Ishikawa (cell line): Measurements from ENCODE around the gene TM2D1.

ENCODE experiments used
- CEBPB ChIP-seq: IDR thresholded peaks from 2 replicates; pipeline ENCODE4 v1.6.1; 2012
- CREB1 ChIP-seq: IDR thresholded peaks from 2 replicates; pipeline ENCODE4 v1.6.1; 2012; ENCODE audit warnings: low read depth
- EGR1 ChIP-seq: IDR thresholded peaks from 2 replicates; pipeline ENCODE4 v1.6.1; 2012
- EP300 ChIP-seq: IDR thresholded peaks from 2 replicates; pipeline ENCODE4 v1.6.1; 2012; ENCODE audit warnings: borderline replicate concordance
- FOXM1 ChIP-seq: IDR thresholded peaks from 2 replicates; pipeline ENCODE4 v1.6.1; 2012; ENCODE audit warnings: low read depth, borderline replicate concordance
- NFIC ChIP-seq: IDR thresholded peaks from 2 replicates; pipeline ENCODE4 v1.6.1; 2012
- RAD21 ChIP-seq: IDR thresholded peaks from 2 replicates; pipeline ENCODE4 v1.6.1; 2012; ENCODE audit warnings: low read depth
- TAF1 ChIP-seq: IDR thresholded peaks from 2 replicates; pipeline ENCODE4 v1.6.1; 2012; ENCODE audit warnings: low read depth, mild to moderate bottlenecking
- TCF12 ChIP-seq: IDR thresholded peaks from 2 replicates; pipeline ENCODE4 v1.6.1; 2012; ENCODE audit warnings: low read depth
- TEAD4 ChIP-seq: IDR thresholded peaks from 2 replicates; pipeline ENCODE4 v1.6.1; 2012
- YY1 ChIP-seq: IDR thresholded peaks from 2 replicates; pipeline ENCODE4 v1.6.1; 2012; ENCODE audit warnings: low read depth
- ZBTB7A ChIP-seq: IDR thresholded peaks from 2 replicates; pipeline ENCODE4 v1.6.1; 2012; ENCODE audit warnings: low read depth
- TF ChIP-seq, protein P1 (sequence below): IDR thresholded peaks from 2 replicates; pipeline ENCODE4 v1.6.1; 2012
- TF ChIP-seq, protein P2 (sequence below): IDR thresholded peaks from 2 replicates; pipeline ENCODE4 v1.6.1; 2012
- TF ChIP-seq, protein P3 (sequence below): IDR thresholded peaks from 2 replicates; pipeline ENCODE4 v1.6.1; 2012; ENCODE audit warnings: low read depth, mild to moderate bottlenecking

TM2D1 gene

DNA sequence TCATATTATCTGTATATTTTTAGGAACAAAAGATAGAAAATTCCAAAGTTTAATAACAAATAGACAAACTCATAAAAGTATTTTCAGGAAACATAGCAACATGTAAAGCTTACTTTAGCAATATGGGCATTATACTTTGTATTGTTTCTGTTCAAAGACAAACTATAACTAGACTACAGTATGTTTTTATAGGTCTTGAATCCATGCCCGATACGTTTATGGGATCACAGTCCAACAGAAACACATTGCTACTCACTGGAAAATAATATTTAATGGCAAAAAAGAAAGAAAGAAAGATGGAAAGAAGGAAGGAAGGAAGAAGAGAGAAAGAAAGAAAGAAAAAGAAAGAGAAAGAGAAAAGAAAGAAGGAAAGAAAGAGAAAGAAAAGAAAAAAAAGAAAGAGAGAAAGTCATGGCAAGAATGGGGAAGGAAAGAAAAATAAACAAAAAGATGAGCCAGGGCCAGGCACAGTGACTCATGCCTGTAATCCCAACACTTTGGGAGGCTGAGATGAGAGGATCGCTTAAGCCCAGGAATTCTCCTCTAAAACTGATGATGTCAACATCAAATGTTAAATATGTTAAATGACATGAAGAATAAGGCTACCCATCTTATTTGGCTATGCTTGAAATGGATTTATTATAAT is 32.7 kb downstream of the TM2D1 start:
- TF ChIP-seq CREB1 (no peak), FOXM1 (no peak)

DNA sequence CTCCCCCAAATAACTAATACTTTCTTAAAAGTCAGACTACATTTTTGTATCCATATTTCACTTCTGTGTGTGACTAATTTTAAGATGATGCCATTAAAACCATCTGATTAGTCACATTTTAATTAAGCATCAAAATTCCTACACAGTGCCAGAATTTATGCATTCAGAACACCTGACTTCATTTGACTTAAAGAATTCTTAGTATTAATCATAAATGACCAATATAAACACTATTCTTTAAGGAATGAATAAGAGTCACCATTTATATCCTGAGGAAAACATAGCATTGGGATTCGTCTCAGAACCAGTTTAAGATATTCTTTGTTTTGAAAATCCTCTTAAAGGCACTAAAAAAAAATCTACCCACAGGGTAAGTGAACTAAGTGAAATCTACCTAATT is 37.0 kb downstream of the TM2D1 start:
- no peak for TF ChIP-seq ZBTB7A
- TF ChIP-seq NFIC: no peak
- no peak for TF ChIP-seq EGR1
- TF ChIP-seq TAF1: no peak
- TF ChIP-seq, protein P1, sequence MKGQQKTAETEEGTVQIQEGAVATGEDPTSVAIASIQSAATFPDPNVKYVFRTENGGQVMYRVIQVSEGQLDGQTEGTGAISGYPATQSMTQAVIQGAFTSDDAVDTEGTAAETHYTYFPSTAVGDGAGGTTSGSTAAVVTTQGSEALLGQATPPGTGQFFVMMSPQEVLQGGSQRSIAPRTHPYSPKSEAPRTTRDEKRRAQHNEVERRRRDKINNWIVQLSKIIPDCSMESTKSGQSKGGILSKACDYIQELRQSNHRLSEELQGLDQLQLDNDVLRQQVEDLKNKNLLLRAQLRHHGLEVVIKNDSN: no peak
- no peak for TF ChIP-seq CEBPB

DNA sequence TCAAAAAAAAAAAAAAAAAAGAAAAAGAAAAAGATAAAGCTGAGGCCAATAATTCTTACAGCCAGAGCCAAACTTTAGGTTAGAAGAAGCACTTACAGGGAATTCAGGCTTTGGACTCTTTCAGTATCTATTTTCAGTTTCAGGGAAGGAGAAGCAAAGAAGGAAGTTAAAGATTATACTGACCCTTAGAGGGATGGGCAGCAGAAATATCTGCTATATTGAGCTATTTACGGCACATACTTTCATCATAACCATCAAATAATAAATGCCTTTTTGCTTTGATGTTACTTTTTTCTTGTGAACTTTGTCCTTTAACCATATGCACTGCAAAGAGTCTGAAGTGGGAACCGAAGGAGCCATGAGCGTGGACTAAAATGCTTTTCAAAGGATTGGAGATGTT is 42.0 kb downstream of the TM2D1 start:
- TF ChIP-seq NFIC: no peak
- TF ChIP-seq, protein P2, sequence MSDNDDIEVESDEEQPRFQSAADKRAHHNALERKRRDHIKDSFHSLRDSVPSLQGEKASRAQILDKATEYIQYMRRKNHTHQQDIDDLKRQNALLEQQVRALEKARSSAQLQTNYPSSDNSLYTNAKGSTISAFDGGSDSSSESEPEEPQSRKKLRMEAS: no peak
- TF ChIP-seq ZBTB7A: no peak

DNA sequence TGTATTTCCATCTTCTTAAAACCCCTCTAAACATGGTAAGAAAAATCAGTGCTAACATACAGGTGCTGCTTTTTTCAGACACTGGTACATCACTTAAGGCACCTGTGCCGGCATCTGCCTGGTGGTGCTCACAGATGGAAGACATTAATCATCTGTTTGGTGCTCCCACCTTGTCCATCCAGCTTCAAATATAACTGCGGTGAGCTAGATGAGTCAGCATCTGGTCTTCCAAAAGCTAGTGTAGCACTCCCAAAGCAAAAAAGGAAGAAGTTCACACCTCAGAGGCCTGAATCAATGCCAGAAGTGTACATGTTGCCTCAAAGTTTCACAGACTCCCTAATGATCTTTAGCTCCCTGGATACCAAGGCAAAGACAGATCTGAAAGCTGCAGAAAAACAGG is 44.4 kb downstream of the TM2D1 start:
- TF ChIP-seq YY1 (no peak), ZBTB7A (no peak), TAF1 (no peak)
- TF ChIP-seq, protein P2: no peak

DNA sequence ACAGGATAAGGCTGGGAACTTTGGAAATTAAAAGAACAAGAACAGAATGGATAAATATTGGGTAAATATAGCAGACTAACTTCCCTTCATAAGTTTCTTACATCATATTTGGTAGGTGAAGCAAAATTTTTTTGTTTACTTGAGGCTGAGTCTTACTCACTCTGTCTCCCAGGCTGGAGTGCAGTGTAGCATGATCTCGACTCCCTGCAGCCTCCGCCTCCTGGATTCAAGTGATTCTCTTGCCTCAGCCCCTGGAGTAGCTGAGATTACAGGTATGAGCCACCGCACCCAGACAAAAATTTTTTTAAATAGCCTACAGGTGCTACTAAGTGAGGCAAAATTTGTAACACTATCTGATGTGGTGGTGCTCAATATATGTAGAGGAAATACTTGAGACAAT is 50.7 kb downstream of the TM2D1 start:
- no peak for TF ChIP-seq ZBTB7A
- TF ChIP-seq RAD21: no peak
- no peak for TF ChIP-seq TAF1
- TF ChIP-seq CREB1: no peak
- TF ChIP-seq, protein P3, sequence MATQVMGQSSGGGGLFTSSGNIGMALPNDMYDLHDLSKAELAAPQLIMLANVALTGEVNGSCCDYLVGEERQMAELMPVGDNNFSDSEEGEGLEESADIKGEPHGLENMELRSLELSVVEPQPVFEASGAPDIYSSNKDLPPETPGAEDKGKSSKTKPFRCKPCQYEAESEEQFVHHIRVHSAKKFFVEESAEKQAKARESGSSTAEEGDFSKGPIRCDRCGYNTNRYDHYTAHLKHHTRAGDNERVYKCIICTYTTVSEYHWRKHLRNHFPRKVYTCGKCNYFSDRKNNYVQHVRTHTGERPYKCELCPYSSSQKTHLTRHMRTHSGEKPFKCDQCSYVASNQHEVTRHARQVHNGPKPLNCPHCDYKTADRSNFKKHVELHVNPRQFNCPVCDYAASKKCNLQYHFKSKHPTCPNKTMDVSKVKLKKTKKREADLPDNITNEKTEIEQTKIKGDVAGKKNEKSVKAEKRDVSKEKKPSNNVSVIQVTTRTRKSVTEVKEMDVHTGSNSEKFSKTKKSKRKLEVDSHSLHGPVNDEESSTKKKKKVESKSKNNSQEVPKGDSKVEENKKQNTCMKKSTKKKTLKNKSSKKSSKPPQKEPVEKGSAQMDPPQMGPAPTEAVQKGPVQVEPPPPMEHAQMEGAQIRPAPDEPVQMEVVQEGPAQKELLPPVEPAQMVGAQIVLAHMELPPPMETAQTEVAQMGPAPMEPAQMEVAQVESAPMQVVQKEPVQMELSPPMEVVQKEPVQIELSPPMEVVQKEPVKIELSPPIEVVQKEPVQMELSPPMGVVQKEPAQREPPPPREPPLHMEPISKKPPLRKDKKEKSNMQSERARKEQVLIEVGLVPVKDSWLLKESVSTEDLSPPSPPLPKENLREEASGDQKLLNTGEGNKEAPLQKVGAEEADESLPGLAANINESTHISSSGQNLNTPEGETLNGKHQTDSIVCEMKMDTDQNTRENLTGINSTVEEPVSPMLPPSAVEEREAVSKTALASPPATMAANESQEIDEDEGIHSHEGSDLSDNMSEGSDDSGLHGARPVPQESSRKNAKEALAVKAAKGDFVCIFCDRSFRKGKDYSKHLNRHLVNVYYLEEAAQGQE: no peak
- TF ChIP-seq, protein P2: no peak
- TF ChIP-seq YY1: no peak

DNA sequence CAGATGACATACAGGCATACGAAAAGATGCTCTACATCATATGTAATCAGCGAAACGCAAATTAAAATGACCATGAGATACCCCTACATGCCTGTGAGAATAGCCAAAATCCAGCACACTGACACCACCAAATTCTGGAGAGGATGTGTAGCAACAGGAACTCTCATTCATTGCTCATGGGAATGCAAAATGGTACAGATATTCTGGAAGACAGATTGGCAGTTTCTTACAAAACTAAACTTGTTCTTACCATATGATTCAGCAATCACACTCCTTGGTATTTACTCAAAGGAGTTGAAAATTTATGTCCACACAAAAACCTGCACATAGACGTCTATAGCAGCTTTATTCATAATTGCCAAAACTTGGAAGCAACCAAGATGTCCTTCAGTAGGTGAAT is 52.6 kb downstream of the TM2D1 start:
- no peak for TF ChIP-seq RAD21
- no peak for TF ChIP-seq FOXM1
- no peak for TF ChIP-seq YY1
- no peak for TF ChIP-seq EP300
- no peak for TF ChIP-seq CREB1
- TF ChIP-seq EGR1: no peak

DNA sequence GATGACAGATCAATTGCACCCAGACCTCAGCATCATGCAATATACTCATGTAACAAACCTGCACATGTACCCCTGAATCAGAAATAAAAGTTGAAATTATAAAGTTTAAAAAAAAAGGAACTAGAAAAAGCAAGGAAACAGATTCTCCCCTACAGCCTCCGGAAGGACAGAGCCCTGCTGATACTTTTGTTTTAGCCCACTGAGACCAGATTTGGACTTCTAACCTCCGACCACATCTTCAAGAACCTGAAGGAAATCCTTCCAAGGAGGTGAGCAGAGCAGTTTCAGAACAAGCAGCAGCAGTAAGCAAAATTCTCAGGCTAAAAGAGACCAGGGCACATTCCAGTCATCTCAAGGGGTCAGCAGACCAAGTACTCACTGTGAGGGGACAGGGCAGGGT is 54.5 kb downstream of the TM2D1 start:
- TF ChIP-seq TCF12 (no peak), ZBTB7A (no peak), RAD21 (no peak), EP300 (no peak), TEAD4 (no peak), CREB1 (no peak), NFIC (no peak), EGR1 (no peak), FOXM1 (no peak), CEBPB (no peak), TAF1 (no peak), YY1 (no peak)
- TF ChIP-seq, protein P2: no peak
- TF ChIP-seq, protein P1: no peak
- TF ChIP-seq, protein P3: no peak
